SK-N-SH (cell line): Measurements from ENCODE around the gene ZBTB37.

Experiments
- CTCF ChIP-seq: fragments of 200-600 bp; sonication (generic); IDR thresholded peaks from 2 replicates; pipeline ENCODE4 v1.6.1; 2017; ENCODE audit warnings: antibody characterized with exemption, mild to moderate bottlenecking, moderate library complexity
- GABPA ChIP-seq: IDR thresholded peaks from 2 replicates; pipeline ENCODE4 v1.4.0; 2012; ENCODE audit warnings: low read depth, mild to moderate bottlenecking
- RXRA ChIP-seq: IDR thresholded peaks from 2 replicates; pipeline ENCODE4 v1.4.0; 2012; ENCODE audit warnings: low read depth, mild to moderate bottlenecking, borderline replicate concordance

DNA sequence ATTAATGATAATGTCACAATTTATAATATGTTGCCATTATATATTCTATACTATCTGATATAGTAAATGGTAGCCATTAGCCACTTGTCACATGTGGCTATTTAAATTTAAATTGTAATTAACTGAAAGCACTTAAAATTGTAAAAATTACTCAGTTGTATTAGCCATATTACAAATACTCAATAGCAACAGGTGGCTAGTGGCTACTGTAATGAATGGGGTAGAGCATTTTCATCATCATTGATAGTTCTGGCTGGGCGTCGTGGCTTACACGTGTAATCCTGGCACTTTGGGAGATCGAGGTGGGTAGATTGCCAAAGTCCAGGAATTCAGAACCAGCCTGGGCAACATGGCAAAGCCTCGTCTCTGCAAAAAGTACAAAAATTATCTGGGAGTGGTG lies 16.5 kb downstream of the ZBTB37 start:
- TF ChIP-seq GABPA = no peak
- TF ChIP-seq CTCF = no peak
- TF ChIP-seq RXRA = no peak
